Upper lobe of left lung (tissue), 4 donors: ENCODE data around the gene PDXK.

Experiments
- POLR2A ChIP-seq, 4 donors: fragments of 450-650 bp; IDR thresholded peaks; one replicate each; pipeline ENCODE4 v1.5.1; 2016 to 2017; ENCODE audit warnings: antibody characterized with exemption in 4 of 4, mild to moderate bottlenecking in 2 of 4
- POLR2AphosphoS5 ChIP-seq, 2 donors: sonication (generic); formaldehyde crosslinking; IDR thresholded peaks; one replicate each; pipeline ENCODE4 v1.5.1; 2017; ENCODE audit warnings: antibody characterized with exemption in 2 of 2

DNA sequence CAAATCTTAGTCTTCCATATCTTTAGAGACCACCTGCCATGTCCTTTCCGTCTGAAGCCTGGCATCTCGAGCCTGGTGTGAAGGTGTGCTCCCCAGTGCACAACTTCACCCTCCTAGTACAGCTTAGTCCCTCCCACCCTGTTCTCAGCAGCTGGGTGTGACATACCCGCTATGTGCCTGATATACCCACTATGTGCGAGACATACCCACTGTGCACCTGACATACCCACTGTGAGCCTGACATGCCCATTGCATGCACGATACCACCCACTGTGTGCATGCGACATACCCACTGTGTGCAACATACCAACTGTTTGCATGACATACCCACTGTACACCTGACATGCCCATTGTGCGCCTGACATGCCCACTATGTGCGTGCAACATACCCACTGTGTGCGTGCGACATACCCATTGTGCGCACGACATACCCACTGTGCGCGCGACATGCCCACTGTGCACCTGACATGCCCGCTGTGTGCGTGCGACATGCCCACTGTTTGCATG is 67.4 kb downstream of the PDXK start:
- no peak for TF ChIP-seq POLR2AphosphoS5 (IDR thresholded peaks at IDR 0.05)
- no peak for TF ChIP-seq POLR2A (IDR thresholded peaks at IDR 0.05)
